Measurements from ENCODE around the gene VSTM2B.

DNA sequence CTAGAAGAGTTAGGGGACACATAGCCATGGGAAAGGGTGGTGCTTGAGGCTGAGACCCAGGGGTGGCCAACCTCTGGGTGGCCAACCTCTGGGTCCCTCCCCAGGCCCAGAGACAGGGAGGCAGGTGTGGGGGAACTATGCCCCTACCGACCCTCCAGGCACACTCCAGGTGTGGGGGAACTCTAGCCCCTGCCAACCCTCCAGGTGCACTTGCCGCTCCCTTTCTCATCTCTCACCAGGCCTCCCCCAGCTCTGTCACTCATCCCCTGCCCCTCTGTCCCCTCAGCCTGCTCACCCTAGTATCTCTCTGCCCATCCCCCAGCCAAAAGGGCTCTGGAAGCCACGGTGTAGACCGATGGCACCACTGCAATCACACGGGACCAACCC lies 10.6 kb upstream of the VSTM2B start:
- TF ChIP-seq, protein P1, sequence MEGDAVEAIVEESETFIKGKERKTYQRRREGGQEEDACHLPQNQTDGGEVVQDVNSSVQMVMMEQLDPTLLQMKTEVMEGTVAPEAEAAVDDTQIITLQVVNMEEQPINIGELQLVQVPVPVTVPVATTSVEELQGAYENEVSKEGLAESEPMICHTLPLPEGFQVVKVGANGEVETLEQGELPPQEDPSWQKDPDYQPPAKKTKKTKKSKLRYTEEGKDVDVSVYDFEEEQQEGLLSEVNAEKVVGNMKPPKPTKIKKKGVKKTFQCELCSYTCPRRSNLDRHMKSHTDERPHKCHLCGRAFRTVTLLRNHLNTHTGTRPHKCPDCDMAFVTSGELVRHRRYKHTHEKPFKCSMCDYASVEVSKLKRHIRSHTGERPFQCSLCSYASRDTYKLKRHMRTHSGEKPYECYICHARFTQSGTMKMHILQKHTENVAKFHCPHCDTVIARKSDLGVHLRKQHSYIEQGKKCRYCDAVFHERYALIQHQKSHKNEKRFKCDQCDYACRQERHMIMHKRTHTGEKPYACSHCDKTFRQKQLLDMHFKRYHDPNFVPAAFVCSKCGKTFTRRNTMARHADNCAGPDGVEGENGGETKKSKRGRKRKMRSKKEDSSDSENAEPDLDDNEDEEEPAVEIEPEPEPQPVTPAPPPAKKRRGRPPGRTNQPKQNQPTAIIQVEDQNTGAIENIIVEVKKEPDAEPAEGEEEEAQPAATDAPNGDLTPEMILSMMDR (IDR thresholded peaks at IDR 0.05): no peak
- TF ChIP-seq POLR2A (IDR thresholded peaks at IDR 0.05): no peak

All from uterus (tissue), 2 donors.